Measurements from ENCODE around the gene SFXN5.

DNA sequence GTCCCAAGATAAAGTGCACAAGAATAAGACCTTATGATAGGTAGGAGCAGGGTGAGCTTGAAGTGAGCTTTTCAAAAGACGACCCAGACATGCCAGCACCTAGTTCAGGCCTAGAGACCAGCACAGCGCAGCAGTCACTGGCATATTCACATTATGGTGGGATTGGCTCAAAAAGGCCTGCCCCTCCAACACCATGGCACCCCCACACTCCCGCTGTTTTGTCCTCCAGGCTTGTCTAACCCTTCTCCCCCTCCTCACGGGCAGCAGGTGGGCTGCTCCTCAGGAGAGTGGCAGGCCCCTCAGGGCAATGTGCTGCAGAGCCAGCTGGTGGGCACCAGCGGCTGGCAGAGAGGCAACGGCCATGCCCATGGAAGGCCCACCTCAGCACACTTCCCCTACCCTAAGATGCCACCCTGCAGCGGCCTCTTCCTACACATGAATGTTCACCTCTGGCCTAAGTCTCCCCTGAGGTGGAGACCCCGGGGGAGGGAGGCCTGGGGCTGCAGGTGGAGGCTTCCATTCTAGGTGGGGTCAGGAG lies 128.6 kb downstream of the SFXN5 start:
- no peak for TF ChIP-seq SP1 (IDR thresholded peaks at IDR 0.05)
- TF ChIP-seq NFRKB (IDR thresholded peaks at IDR 0.05): no peak
- TF ChIP-seq SUZ12 (IDR thresholded peaks at IDR 0.05): no peak
